Stimulated activated CD4-positive, alpha-beta T cell treated with anti-CD3 and anti-CD28 coated beads, Interleukin-4, amount 100 ng/mL, for 1 hour (primary cell): ENCODE results near the gene PRXL2B.

Experiments used
- DNase-seq: peaks from one replicate; pipeline ENCODE4 v3.0.0-alpha.2; 2020

PRXL2B gene

GRCh38 chr1:2639607-2640521, 53.3 kb downstream of the PRXL2B start:
- DNase-seq = no peak

- no peak for DNase-seq
Observed at GRCh38 chr1:2640626-2641025, 54.0 kb downstream of the PRXL2B start.
